ENCODE results near the gene IGSF21.

DNA sequence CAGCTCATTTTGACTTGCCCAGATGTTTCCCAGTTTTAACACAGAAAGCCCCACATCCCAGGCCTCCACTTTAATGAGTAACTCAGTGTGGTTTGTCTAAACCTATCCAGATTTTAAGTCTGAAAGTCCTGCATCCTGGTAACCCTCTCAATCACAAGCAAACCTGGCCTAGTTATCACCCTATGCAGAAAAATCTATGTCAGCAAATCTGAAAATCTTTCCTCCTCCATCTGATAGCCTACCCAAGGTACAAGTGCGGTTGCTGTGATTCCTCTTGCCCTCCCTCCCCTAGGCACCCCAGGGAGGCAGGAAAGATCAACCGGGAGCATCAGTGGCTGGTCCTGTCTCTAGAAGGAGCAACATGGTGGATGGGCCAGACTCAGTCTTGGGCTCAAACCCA lies 163.7 kb downstream of the IGSF21 start:
- TF ChIP-seq YY1 (IDR thresholded peaks at IDR 0.05; ENCODE audit: insufficient read depth, insufficient read length), result no peak
- no peak for TF ChIP-seq ZNF274 (IDR thresholded peaks at IDR 0.05; ENCODE audit: low read depth, low read length)
